HEK293 (cell line): ENCODE measurements around the gene TSPAN7.
A peak's percentile ranks its signal among the peaks of the same experiment; 100 is the strongest.

ENCODE experiments used
- CTCF ChIA-PET: fragments of 350-600 bp; formaldehyde crosslinking; extraction: SDS; loops from one replicate; lab custom pipeline; 2021; ENCODE audit warnings: antibody characterized with exemption; lab: Yijun Ruan, JAX
- POLR2A ChIA-PET: fragments of 300-600 bp; formaldehyde crosslinking; extraction: SDS; loops from one replicate; lab custom pipeline; 2020; ENCODE audit warnings: antibody characterized with exemption, inconsistent platforms; lab: Yijun Ruan, JAX
- H3K27ac ChIP-seq: fragments of 200-500 bp; sonication (Bioruptor generic); 2 replicates; pipeline ENCODE4 v1.5.1; 2014; ENCODE audit warnings: low read depth, low read length, control low read depth, inconsistent platforms; ENCODE audit errors: extremely low read depth
- H3K36me3 ChIP-seq, 2 experiments: fragments of 200-500 bp in 1 of 2; sonication (Bioruptor generic) in 1 of 2; 1 replicate in 1 of 2; 2 replicates in 1 of 2; pipeline ENCODE4 v1.5.1; 2014 to 2017; ENCODE audit warnings: inconsistent platforms in 2 of 2, low read length in 2 of 2; ENCODE audit not compliant: control insufficient read depth in 2 of 2, insufficient read depth in 1 of 2
- H3K4me1 ChIP-seq: fragments of 200-500 bp; sonication (Bioruptor generic); 2 replicates; pipeline ENCODE4 v1.5.1; 2014; ENCODE audit warnings: mild to moderate bottlenecking, low read length, inconsistent platforms; ENCODE audit not compliant: control insufficient read depth, insufficient read depth
- H3K4me3 ChIP-seq: 2 replicates; pipeline ENCODE4 v1.5.1; 2011; ENCODE audit warnings: low read depth, mild to moderate bottlenecking, control low read depth, low read length, moderate library complexity
- H3K9me3 ChIP-seq: fragments of 200-500 bp; sonication (Bioruptor generic); 2 replicates; pipeline ENCODE4 v1.5.1; 2014; ENCODE audit warnings: low read depth, low read length, inconsistent platforms; ENCODE audit not compliant: control insufficient read depth, insufficient read depth
- SCRT1 ChIP-seq: fragments of 450-650 bp; formaldehyde crosslinking; IDR thresholded peaks from 2 replicates; pipeline ENCODE4 v1.5.1; 2016; ENCODE audit warnings: missing biosample characterization, missing genetic modification characterization, borderline replicate concordance
- SCRT2 ChIP-seq: fragments of 450-650 bp; formaldehyde crosslinking; IDR thresholded peaks from 2 replicates; pipeline ENCODE4 v1.5.1; 2016; ENCODE audit warnings: missing biosample characterization, missing genetic modification characterization
- ZBTB17 ChIP-seq: fragments of 450-650 bp; formaldehyde crosslinking; IDR thresholded peaks from 2 replicates; pipeline ENCODE4 v1.5.1; 2016; ENCODE audit warnings: missing biosample characterization, missing genetic modification characterization
- ZFP37 ChIP-seq: fragments of 450-650 bp; formaldehyde crosslinking; IDR thresholded peaks from 2 replicates; pipeline ENCODE4 v1.5.1; 2016; ENCODE audit warnings: missing biosample characterization, missing genetic modification characterization
- ZFP69B ChIP-seq: fragments of 450-650 bp; formaldehyde crosslinking; IDR thresholded peaks from 2 replicates; pipeline ENCODE4 v1.5.1; 2016; ENCODE audit warnings: missing biosample characterization, missing genetic modification characterization
- ZNF175 ChIP-seq: fragments of 450-650 bp; formaldehyde crosslinking; IDR thresholded peaks from 2 replicates; pipeline ENCODE4 v1.5.1; 2016; ENCODE audit warnings: missing biosample characterization, missing genetic modification characterization
- ZNF184 ChIP-seq: fragments of 450-650 bp; IDR thresholded peaks from 2 replicates; pipeline ENCODE4 v1.5.1; 2018; ENCODE audit warnings: missing biosample characterization, mild to moderate bottlenecking, missing genetic modification characterization
- ZNF2 ChIP-seq: fragments of 450-650 bp; formaldehyde crosslinking; IDR thresholded peaks from 2 replicates; pipeline ENCODE4 v1.5.1; 2016; ENCODE audit warnings: missing biosample characterization, missing genetic modification characterization
- ZNF223 ChIP-seq: fragments of 450-650 bp; formaldehyde crosslinking; IDR thresholded peaks from 2 replicates; pipeline ENCODE4 v1.5.1; 2016; ENCODE audit warnings: missing biosample characterization, missing genetic modification characterization
- ZNF248 ChIP-seq: fragments of 450-650 bp; formaldehyde crosslinking; IDR thresholded peaks from 2 replicates; pipeline ENCODE4 v1.5.1; 2017; ENCODE audit warnings: missing biosample characterization, missing genetic modification characterization
- ZNF311 ChIP-seq: fragments of 450-650 bp; formaldehyde crosslinking; IDR thresholded peaks from 2 replicates; pipeline ENCODE4 v1.5.1; 2017; ENCODE audit warnings: missing biosample characterization, missing genetic modification characterization, borderline replicate concordance
- ZNF561 ChIP-seq: fragments of 450-650 bp; IDR thresholded peaks from 2 replicates; pipeline ENCODE4 v1.5.1; 2018; ENCODE audit warnings: missing biosample characterization, missing genetic modification characterization, borderline replicate concordance
- ZNF600 ChIP-seq: fragments of 450-650 bp; formaldehyde crosslinking; IDR thresholded peaks from 2 replicates; pipeline ENCODE4 v1.5.1; 2016; ENCODE audit warnings: missing biosample characterization, missing genetic modification characterization
- ZNF621 ChIP-seq: fragments of 450-650 bp; formaldehyde crosslinking; IDR thresholded peaks from 2 replicates; pipeline ENCODE4 v1.5.1; 2017; ENCODE audit warnings: missing biosample characterization, missing genetic modification characterization
- ZNF645 ChIP-seq: fragments of 450-650 bp; formaldehyde crosslinking; IDR thresholded peaks from 2 replicates; pipeline ENCODE4; 2016; ENCODE audit warnings: missing biosample characterization, missing genetic modification characterization
- ZNF670 ChIP-seq: fragments of 450-650 bp; formaldehyde crosslinking; IDR thresholded peaks from 2 replicates; pipeline ENCODE4 v1.5.1; 2016; ENCODE audit warnings: missing biosample characterization, missing genetic modification characterization, low read depth
- ZNF791 ChIP-seq: fragments of 450-650 bp; formaldehyde crosslinking; IDR thresholded peaks from 2 replicates; pipeline ENCODE4 v1.5.1; 2016; ENCODE audit warnings: missing biosample characterization, missing genetic modification characterization
- ZNF843 ChIP-seq: fragments of 450-650 bp; formaldehyde crosslinking; IDR thresholded peaks from 2 replicates; pipeline ENCODE4 v1.5.1; 2016; ENCODE audit warnings: missing biosample characterization, missing genetic modification characterization

TSPAN7 gene

GRCh38 chrX:38654302-38654701, 93.0 kb downstream of the TSPAN7 start:
- 0 out of 2 replicates have a peak, but pooled peaks have one; percentile 29 for TF ChIP-seq ZBTB17 (tag by site-specific recombination)
- TF ChIP-seq ZNF645 (tag by site-specific recombination): no peak
- no peaks in the 10 kb centered on the region for H3K9me3 ChIP-seq
- H3K4me1 ChIP-seq: no peaks in the 10 kb centered on the region
- no peak overlapping the region for H3K27ac ChIP-seq
- ChIA-PET POLR2A (no interaction called here), CTCF (interaction anchor here (0.6 to 4.7 kb wide), 11 partner anchors 9 to 434 kb away, joined by 3 to 28 read pairs (median 4); partner anchors contain the start of gene RPGR)
- no peaks in the 10 kb centered on the region for H3K36me3 ChIP-seq
- no peak overlapping the region for H3K4me3 ChIP-seq

- H3K9me3 ChIP-seq: no peaks in the 10 kb centered on the region
- H3K4me1 ChIP-seq: no peaks in the 10 kb centered on the region
- H3K36me3 ChIP-seq: no peaks in the 10 kb centered on the region
- POLR2A ChIA-PET: no interaction called here
- TF ChIP-seq ZNF843 (tag by site-specific recombination) (no peak), ZFP37 (tag by site-specific recombination) (no peak), ZNF561 (no peak), ZNF791 (no peak), ZNF2 (tag by site-specific recombination) (no peak)
- H3K4me3 ChIP-seq: no peak overlapping the region
- CTCF ChIA-PET: interaction anchor here (0.7 to 4.7 kb wide), 6 partner anchors 9 to 93 kb away, joined by 3 to 28 read pairs (median 4); no protein-coding TSS in a partner anchor
- no peak overlapping the region for H3K27ac ChIP-seq
Measured at GRCh38 chrX:38656350-38656915, 95.1 kb downstream of the TSPAN7 start.

- Histone ChIP-seq H3K4me1 (no peaks in the 10 kb centered on the region), H3K36me3 (no peaks in the 10 kb centered on the region)
- ChIA-PET CTCF (interaction anchor here (0.7 to 4.7 kb wide), 4 partner anchors 12 to 228 kb away, joined by 3 to 28 read pairs (median 4); no protein-coding TSS in a partner anchor), POLR2A (no interaction called here)
- TF ChIP-seq ZNF670 (tag by site-specific recombination) (no peak), ZNF311 (tag by site-specific recombination) (no peak), ZNF645 (tag by site-specific recombination) (no peak), ZNF175 (tag by site-specific recombination) (no peak), ZNF600 (tag by site-specific recombination) (no peak)
- TF ChIP-seq, all 188 proteins: peak for 0
- no peak overlapping the region for H3K27ac ChIP-seq
- no peaks in the 10 kb centered on the region for H3K9me3 ChIP-seq
- H3K4me3 ChIP-seq: no peak overlapping the region
Measured at GRCh38 chrX:38657562-38657961, 96.2 kb downstream of the TSPAN7 start.

GRCh38 chrX:38660395-38661102, 99.2 kb downstream of the TSPAN7 start:
- POLR2A ChIA-PET: no interaction called here
- no peak overlapping the region for H3K4me3 ChIP-seq
- H3K9me3 ChIP-seq: no peaks in the 10 kb centered on the region
- H3K4me1 ChIP-seq: no peaks in the 10 kb centered on the region
- no peak overlapping the region for H3K27ac ChIP-seq
- CTCF ChIA-PET: interaction anchor here (0.5 to 1.6 kb wide), 2 partner anchors 33 to 772 kb away, joined by 3 to 4 read pairs; no protein-coding TSS in a partner anchor
- TF ChIP-seq SCRT1 (no peak), ZNF223 (tag by site-specific recombination) (no peak), ZNF184 (tag by site-specific recombination) (no peak), SCRT2 (tag by site-specific recombination) (no peak), ZFP69B (tag by site-specific recombination) (no peak), ZNF248 (tag by site-specific recombination) (no peak), ZNF621 (tag by site-specific recombination) (no peak)
- no peaks in the 10 kb centered on the region for H3K36me3 ChIP-seq
